ENCODE measurements around the gene CCDC171. TPM values are rescaled to one million over a fixed set of nuclear protein-coding genes. Genes with fewer than 3 reads are reported as not detected.

Gene CCDC171
- total and polyA plus RNA-seq, 8 donors: 1.2 to 26.3 (median 2.7) TPM; not detected in 1

- 85 to 91% (median 90%) methylated on average over 3 of the region's 3 CpGs for WGBS, 5 donors
- no peak overlapping the region for H3K4me3 ChIP-seq
- DNase-seq: no peak
- no peaks in the 10 kb centered on the region for H3K4me1 ChIP-seq
- no peaks in the 10 kb centered on the region for H3K9me3 ChIP-seq
- intact Hi-C loops (cut with DNase I; ENCODE audit: low total_unique reads): no loop called here
- TF ChIP-seq POLR2AphosphoS5 (IDR thresholded peaks at IDR 0.05) (no peak), CTCF (IDR thresholded peaks at IDR 0.05) (no peak), EP300 (IDR thresholded peaks at IDR 0.05) (no peak), POLR2A (IDR thresholded peaks at IDR 0.05) (no peak)
- no peaks in the 10 kb centered on the region for H3K27me3 ChIP-seq
- peaks cover 0 to 18% (median 12%) of the 10 kb centered on the region in 4 donors for H3K36me3 ChIP-seq
- H3K27ac ChIP-seq: no peak overlapping the region
Observed at GRCh38 chr9:15744196-15744595, 191.4 kb downstream of the CCDC171 start.

- TF ChIP-seq CTCF (IDR thresholded peaks at IDR 0.05) (no peak), POLR2A (IDR thresholded peaks at IDR 0.05) (no peak), EP300 (IDR thresholded peaks at IDR 0.05) (no peak), POLR2AphosphoS5 (IDR thresholded peaks at IDR 0.05) (no peak)
- Histone ChIP-seq H3K4me3 (no peak overlapping the region), H3K9me3 (no peaks in the 10 kb centered on the region), H3K27me3 (no peaks in the 10 kb centered on the region), H3K4me1 (no peaks in the 10 kb centered on the region), H3K27ac (no peak overlapping the region), H3K36me3 (peaks cover 0 to 18% (median 12%) of the 10 kb centered on the region in 4 donors)
- WGBS, 5 donors: 83 to 93% (median 90%) methylated on average over 7 of the region's 7 CpGs
- DNase-seq: no peak
- intact Hi-C loops (cut with DNase I; ENCODE audit: low total_unique reads): no loop called here
Observed at GRCh38 chr9:15746905-15747304, 194.1 kb downstream of the CCDC171 start.

GRCh38 chr9:15755660-15756059 lies 202.8 kb downstream of the CCDC171 start:
- H3K9me3 ChIP-seq: no peaks in the 10 kb centered on the region
- intact Hi-C loops (cut with DNase I; ENCODE audit: low total_unique reads): no loop called here
- TF ChIP-seq POLR2A (IDR thresholded peaks at IDR 0.05): no peak
- no peak for TF ChIP-seq EP300 (IDR thresholded peaks at IDR 0.05)
- TF ChIP-seq POLR2AphosphoS5 (IDR thresholded peaks at IDR 0.05): no peak
- TF ChIP-seq CTCF (IDR thresholded peaks at IDR 0.05): no peak

GRCh38 chr9:15761551-15761950 lies 208.7 kb downstream of the CCDC171 start:
- TF ChIP-seq POLR2AphosphoS5 (IDR thresholded peaks at IDR 0.05) (no peak), EP300 (IDR thresholded peaks at IDR 0.05) (no peak), POLR2A (IDR thresholded peaks at IDR 0.05) (no peak), CTCF (IDR thresholded peaks at IDR 0.05) (no peak)
- Histone ChIP-seq H3K36me3 (no peaks in the 10 kb centered on the region), H3K27me3 (no peaks in the 10 kb centered on the region), H3K4me3 (no peak overlapping the region), H3K9me3 (no peaks in the 10 kb centered on the region), H3K4me1 (no peaks in the 10 kb centered on the region), H3K27ac (no peak overlapping the region)
- WGBS, 5 donors: 68 to 90% (median 86%) methylated on average over 2 of the region's 2 CpGs
- DNase-seq: no peak
- intact Hi-C loops (cut with DNase I; ENCODE audit: low total_unique reads): no loop called here

More at GRCh38 chr9:15755660-15756059, 202.8 kb downstream of the CCDC171 start:
- no peaks in the 10 kb centered on the region for H3K27me3 ChIP-seq
- no peak overlapping the region for H3K27ac ChIP-seq
- no peak for DNase-seq
- no peaks in the 10 kb centered on the region for H3K36me3 ChIP-seq
- H3K4me1 ChIP-seq: no peaks in the 10 kb centered on the region
- H3K4me3 ChIP-seq: no peak overlapping the region
